ENCODE results near the gene PEX11G. TPM values are rescaled to one million over a fixed set of nuclear protein-coding genes. Genes with fewer than 3 reads are reported as not detected.

Gene PEX11G
- total and polyA plus RNA-seq, 2 donors from 2014 or later, result 7.8 to 20.8 TPM

GRCh38 chr19:7480222-7480969 is 8.4 kb downstream of the PEX11G start:
- peaks cover 0 to 2% (median 0%) of the 10 kb centered on the region in 3 donors for H3K4me1 ChIP-seq (ENCODE audit: control insufficient read depth in 2 of 3, insufficient read depth in 2 of 3, low read depth in 1 of 3, low read length in 3 of 3)
- peak overlapping the region in 1 of 3 donors; percentile 26 for H3K9ac ChIP-seq (ENCODE audit: low read length in 3 of 3)
- H3K36me3 ChIP-seq (ENCODE audit: control insufficient read depth in 2 of 3, insufficient read depth in 3 of 3, low read length in 3 of 3), result no peaks in the 10 kb centered on the region
- no peak for FAIRE-seq
- intact Hi-C loops (cut with DNase I), result no loop called here
- peak in 4 of 5 donors; percentile 66 to 78 (median 74) for DNase-seq
- no peaks in the 10 kb centered on the region for H3K27me3 ChIP-seq (ENCODE audit: control insufficient read depth, insufficient read depth, low read length)
- TF ChIP-seq, protein P1, sequence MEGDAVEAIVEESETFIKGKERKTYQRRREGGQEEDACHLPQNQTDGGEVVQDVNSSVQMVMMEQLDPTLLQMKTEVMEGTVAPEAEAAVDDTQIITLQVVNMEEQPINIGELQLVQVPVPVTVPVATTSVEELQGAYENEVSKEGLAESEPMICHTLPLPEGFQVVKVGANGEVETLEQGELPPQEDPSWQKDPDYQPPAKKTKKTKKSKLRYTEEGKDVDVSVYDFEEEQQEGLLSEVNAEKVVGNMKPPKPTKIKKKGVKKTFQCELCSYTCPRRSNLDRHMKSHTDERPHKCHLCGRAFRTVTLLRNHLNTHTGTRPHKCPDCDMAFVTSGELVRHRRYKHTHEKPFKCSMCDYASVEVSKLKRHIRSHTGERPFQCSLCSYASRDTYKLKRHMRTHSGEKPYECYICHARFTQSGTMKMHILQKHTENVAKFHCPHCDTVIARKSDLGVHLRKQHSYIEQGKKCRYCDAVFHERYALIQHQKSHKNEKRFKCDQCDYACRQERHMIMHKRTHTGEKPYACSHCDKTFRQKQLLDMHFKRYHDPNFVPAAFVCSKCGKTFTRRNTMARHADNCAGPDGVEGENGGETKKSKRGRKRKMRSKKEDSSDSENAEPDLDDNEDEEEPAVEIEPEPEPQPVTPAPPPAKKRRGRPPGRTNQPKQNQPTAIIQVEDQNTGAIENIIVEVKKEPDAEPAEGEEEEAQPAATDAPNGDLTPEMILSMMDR (IDR thresholded peaks at IDR 0.05; ENCODE audit: borderline replicate concordance, extremely low read depth, insufficient read depth), result no peak
- no peak overlapping the region for H3K4me3 ChIP-seq (ENCODE audit: low read length in 3 of 3)
- no peaks in the 10 kb centered on the region for H3K9me3 ChIP-seq (ENCODE audit: control insufficient read depth in 2 of 3, insufficient read depth in 1 of 3, low read length in 3 of 3)
- peak overlapping the region in 1 of 2 donors; percentile 14 for H3K27ac ChIP-seq (ENCODE audit: low read depth in 2 of 2, low read length in 2 of 2)

- intact Hi-C loops (cut with DNase I), result no loop called here
Measured at GRCh38 chr19:7478843-7479227, 10.0 kb downstream of the PEX11G start.

GRCh38 chr19:7478173-7478842 is 10.5 kb downstream of the PEX11G start:
- H3K9me3 ChIP-seq (ENCODE audit: control insufficient read depth in 2 of 3, insufficient read depth in 1 of 3, low read length in 3 of 3), result no peaks in the 10 kb centered on the region
- no peak for FAIRE-seq

More at GRCh38 chr19:7478843-7479227, 10.0 kb downstream of the PEX11G start:
- Histone ChIP-seq H3K27me3 (ENCODE audit: control insufficient read depth, insufficient read depth, low read length) (no peaks in the 10 kb centered on the region), H3K27ac (ENCODE audit: low read depth in 2 of 2, low read length in 2 of 2) (no peak overlapping the region), H3K9me3 (ENCODE audit: control insufficient read depth in 2 of 3, insufficient read depth in 1 of 3, low read length in 3 of 3) (no peaks in the 10 kb centered on the region), H3K9ac (ENCODE audit: low read length in 3 of 3) (no peak overlapping the region), H3K36me3 (ENCODE audit: control insufficient read depth in 2 of 3, insufficient read depth in 3 of 3, low read length in 3 of 3) (no peaks in the 10 kb centered on the region), H3K4me3 (ENCODE audit: low read length in 3 of 3) (no peak overlapping the region), H3K4me1 (ENCODE audit: control insufficient read depth in 2 of 3, insufficient read depth in 2 of 3, low read depth in 1 of 3, low read length in 3 of 3) (peaks cover 0 to 2% (median 0%) of the 10 kb centered on the region in 3 donors)
- TF ChIP-seq, protein P1 (IDR thresholded peaks at IDR 0.05; ENCODE audit: borderline replicate concordance, extremely low read depth, insufficient read depth), result no peak
- no peak for DNase-seq
- FAIRE-seq, result no peak

More at GRCh38 chr19:7478173-7478842, 10.5 kb downstream of the PEX11G start:
- Histone ChIP-seq H3K4me1 (ENCODE audit: control insufficient read depth in 2 of 3, insufficient read depth in 2 of 3, low read depth in 1 of 3, low read length in 3 of 3) (peaks cover 0 to 2% (median 0%) of the 10 kb centered on the region in 3 donors), H3K27ac (ENCODE audit: low read depth in 2 of 2, low read length in 2 of 2) (no peak overlapping the region), H3K36me3 (ENCODE audit: control insufficient read depth in 2 of 3, insufficient read depth in 3 of 3, low read length in 3 of 3) (no peaks in the 10 kb centered on the region), H3K4me3 (ENCODE audit: low read length in 3 of 3) (no peak overlapping the region), H3K9ac (ENCODE audit: low read length in 3 of 3) (no peak overlapping the region), H3K27me3 (ENCODE audit: control insufficient read depth, insufficient read depth, low read length) (no peaks in the 10 kb centered on the region)
- TF ChIP-seq, protein P1 (IDR thresholded peaks at IDR 0.05; ENCODE audit: borderline replicate concordance, extremely low read depth, insufficient read depth), result no peak
- DNase-seq, result no peak
- intact Hi-C loops (cut with DNase I), result no loop called here
